ENCODE measurements around the gene ARSB. TPM values are rescaled to one million over a fixed set of nuclear protein-coding genes. Genes with fewer than 3 reads are reported as not detected.

ARSB gene
- total and polyA plus RNA-seq, 10 of the 15 experiments (the other 5 are each of a cell fraction or from before 2014, with no cell fraction given), result 1.2 to 8.2 (median 6.1) TPM

GRCh38 chr5:78799266-78800017, 185.7 kb downstream of the ARSB start:
- in situ Hi-C loops (cut with MboI), result no loop called here
- Histone ChIP-seq H3K79me2 (ENCODE audit: control insufficient read depth, insufficient read depth, low read length) (no peaks in the 10 kb centered on the region), H3K4me2 (ENCODE audit: control insufficient read depth, insufficient read depth) (no peak overlapping the region), H4K20me1 (ENCODE audit: control insufficient read depth, insufficient read depth) (no peaks in the 10 kb centered on the region), H3K9me3 (replicated peaks; ENCODE audit: control insufficient read depth, insufficient read depth, low read length) (peaks cover 7% of the 10 kb centered on the region; the same call in 2 of the 3 replicates), H3K9ac (ENCODE audit: control insufficient read depth, insufficient read depth, low read length) (no peak overlapping the region), H3K4me1 (ENCODE audit: control insufficient read depth, insufficient read depth, low read length) (no peaks in the 10 kb centered on the region), H3K36me3 (ENCODE audit: control insufficient read depth in 2 of 2, insufficient read depth in 2 of 2, low read length in 1 of 2) (no peaks in the 10 kb centered on the region; a peak in 1 of 4 replicates), H3K27ac (ENCODE audit: control insufficient read depth, insufficient read depth) (no peak overlapping the region), H3K4me3 (no peak overlapping the region), H3K27me3 (replicated peaks in 1 of 2; ENCODE audit: control insufficient read depth in 2 of 2, insufficient read depth in 2 of 2, low read length in 1 of 2) (no peaks in the 10 kb centered on the region), H2AFZ (ENCODE audit: control insufficient read depth, low read depth, low read length) (no peak overlapping the region)
- WGBS (ENCODE audit: insufficient coverage, insufficient replicate concordance, low lambda C conversion rate, missing lambda C conversion rate), result 96% methylated on average over 6 of the region's 6 CpGs
- ChIA-PET CTCF (interaction anchor here (0.7 kb wide), 1 partner anchor 165 kb away, joined by 3 read pairs; no protein-coding TSS in a partner anchor), SMC1A (ENCODE audit: uncharacterized antibody, unreplicated experiment) (interaction anchor here (0.8 to 1.3 kb wide), 5 partner anchors 29 to 84 kb away, joined by 3 to 4 read pairs (median 3); no protein-coding TSS in a partner anchor), POLR2A (interaction anchor here (0.7 kb wide), 1 partner anchor 268 kb away, joined by 3 read pairs; no protein-coding TSS in a partner anchor), RAD21 (ENCODE audit: unreplicated experiment) (interaction anchor here (1.1 kb wide), 1 partner anchor 316 kb away, joined by 3 read pairs; no protein-coding TSS in a partner anchor)
- BruUV-seq (replicated peaks), result no TSS peak
- FAIRE-seq, result no peak
- no peak for ATAC-seq
- intact Hi-C loops (cut with micrococcal nuclease; ENCODE audit: unreplicated experiment), result no loop called here
- no peak for DNase-seq (ENCODE audit: low read depth, low spot score)
- TF ChIP-seq RELB (IDR thresholded peaks at IDR 0.05; ENCODE audit: low read depth), result no peak
- TF ChIP-seq IRF3 (IDR thresholded peaks at IDR 0.05), result no peak
- no peak for TF ChIP-seq E2F8 (IDR thresholded peaks at IDR 0.05; ENCODE audit: low read depth, partially characterized antibody)
- no peak for TF ChIP-seq CUX1 (IDR thresholded peaks at IDR 0.05; ENCODE audit: insufficient replicate concordance, low read depth, low read length)
- TF ChIP-seq NFYB (IDR thresholded peaks at IDR 0.05; ENCODE audit: insufficient read depth, low read depth, low read length), result no peak
- TF ChIP-seq NRF1 (conservative IDR thresholded peaks at IDR 0.05; ENCODE audit: low read depth, low read length), result no peak
- TF ChIP-seq PKNOX1 (IDR thresholded peaks at IDR 0.05), result no peak
- no peak for TF ChIP-seq EGR1 (IDR thresholded peaks at IDR 0.05; ENCODE audit: borderline replicate concordance in 1 of 2, low read depth in 2 of 2, low read length in 2 of 2)

All from GM12878 (cell line).